ENCODE measurements around the gene SLX4. TPM values are rescaled to one million over a fixed set of nuclear protein-coding genes. Genes with fewer than 3 reads are reported as not detected.

The SLX4 gene
- total and polyA plus RNA-seq, 2 donors (not counting 1 experiment from before 2014, with no cell fraction given): 5.4 to 13.3 TPM

DNA sequence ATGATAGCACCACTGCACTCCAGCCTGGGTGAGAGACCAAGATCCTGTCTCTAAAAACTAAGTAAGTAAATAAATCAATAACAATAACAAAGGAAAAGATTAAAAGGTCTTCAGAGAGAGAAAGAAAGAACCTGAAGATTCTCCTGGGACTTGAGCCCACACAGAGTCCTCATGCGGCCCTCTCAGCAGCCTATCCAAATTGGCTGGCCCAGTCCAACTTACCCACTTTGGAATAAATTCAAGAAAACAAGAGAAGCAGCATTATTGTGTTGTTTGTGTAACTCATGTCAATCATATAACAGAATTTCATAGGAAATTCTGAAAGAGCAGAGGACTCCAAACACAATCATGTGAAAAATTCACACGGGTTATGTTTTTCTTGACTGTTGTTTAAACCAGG is 3.8 kb downstream of the SLX4 start:
- CTCF ChIA-PET: no interaction called here

DNA sequence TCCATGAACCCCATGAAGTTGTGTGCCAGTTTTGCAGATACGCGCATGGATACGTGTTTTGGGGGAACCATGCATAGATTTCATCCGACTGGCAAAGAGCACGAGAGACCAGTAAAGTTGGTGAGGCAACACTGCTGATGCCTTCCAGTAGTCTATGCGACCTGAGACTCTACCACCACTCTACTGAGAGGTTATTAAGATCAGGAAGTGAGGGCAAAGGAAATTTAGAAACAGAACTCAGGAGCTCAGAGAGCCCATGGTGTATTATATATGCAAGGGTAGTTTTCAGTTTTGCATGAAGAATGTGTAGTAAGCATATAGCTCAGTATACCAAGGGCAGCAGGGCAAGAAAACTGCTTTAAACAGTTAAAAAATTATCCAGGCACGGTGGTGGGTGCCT is 4.2 kb downstream of the SLX4 start:
- 89% methylated on average over 6 of the region's 7 CpGs for WGBS (ENCODE audit: insufficient coverage)
- ChIA-PET POLR2A (interaction anchor here (0.6 kb wide), 1 partner anchor 39 kb away, joined by 4 read pairs; no protein-coding TSS in a partner anchor), CTCF (no interaction called here)
- Histone ChIP-seq H3K9ac (ENCODE audit: low read length) (no peak overlapping the region), H3K9me3 (ENCODE audit: control extremely low read depth in 1 of 3, control insufficient read depth in 2 of 3, insufficient read depth in 1 of 3, low read length in 2 of 3) (no peaks in the 10 kb centered on the region), H2AFZ (ENCODE audit: insufficient read depth, low read depth, low read length, poor library complexity, severe bottlenecking) (peak overlapping the region; percentile 13), H3K4me2 (replicated peaks; ENCODE audit: low read depth, low read length, poor library complexity, severe bottlenecking) (peak overlapping the region; percentile 20), H3K4me3 (ENCODE audit: control extremely low read depth in 1 of 5, extremely low read depth in 1 of 5, insufficient read depth in 1 of 5, low read depth in 2 of 5, low read length in 4 of 5) (no peak overlapping the region), H3K27ac (ENCODE audit: low read length in 2 of 2) (no peak overlapping the region), H3K36me3 (replicated peaks in 1 of 2; ENCODE audit: control extremely low read depth in 1 of 2, control insufficient read depth in 1 of 2, extremely low read depth in 1 of 2, insufficient read depth in 2 of 2, low read length in 1 of 2) (peaks cover 2 to 7% of the 10 kb centered on the region in 2 experiments), H3K79me2 (ENCODE audit: control insufficient read depth, insufficient read depth, low read length) (peaks cover 29% of the 10 kb centered on the region), H3K4me1 (ENCODE audit: control insufficient read depth in 2 of 2, insufficient read depth in 2 of 2, low read length in 2 of 2) (peaks cover 18 to 29% of the 10 kb centered on the region in 2 donors), H3K27me3 (replicated peaks in 1 of 4; ENCODE audit: control extremely low read depth in 1 of 4, control insufficient read depth in 3 of 4, insufficient read depth in 4 of 4, low read length in 3 of 4) (no peaks in the 10 kb centered on the region), H4K20me1 (ENCODE audit: control insufficient read depth, insufficient read depth, low read length, poor library complexity, severe bottlenecking) (no peaks in the 10 kb centered on the region)
- Mint-ChIP-seq H3K4me3 (peak overlapping the region; percentile 20), H3K27me3 (no peaks in the 10 kb centered on the region), H3K9me3 (ENCODE audit: insufficient read depth) (no peaks in the 10 kb centered on the region), H3K27ac (peak overlapping the region; percentile 32), H3K4me1 (peaks cover 41% of the 10 kb centered on the region)
- ATAC-seq (ENCODE audit: low read depth): no peak
- intact Hi-C loops (cut with micrococcal nuclease): no loop called here
- no peak for DNase-seq
- TF ChIP-seq EZH2 (IDR thresholded peaks at IDR 0.05; ENCODE audit: borderline replicate concordance, insufficient read depth, low read depth, low read length, poor library complexity, severe bottlenecking): no peak
- TF ChIP-seq, protein P1, sequence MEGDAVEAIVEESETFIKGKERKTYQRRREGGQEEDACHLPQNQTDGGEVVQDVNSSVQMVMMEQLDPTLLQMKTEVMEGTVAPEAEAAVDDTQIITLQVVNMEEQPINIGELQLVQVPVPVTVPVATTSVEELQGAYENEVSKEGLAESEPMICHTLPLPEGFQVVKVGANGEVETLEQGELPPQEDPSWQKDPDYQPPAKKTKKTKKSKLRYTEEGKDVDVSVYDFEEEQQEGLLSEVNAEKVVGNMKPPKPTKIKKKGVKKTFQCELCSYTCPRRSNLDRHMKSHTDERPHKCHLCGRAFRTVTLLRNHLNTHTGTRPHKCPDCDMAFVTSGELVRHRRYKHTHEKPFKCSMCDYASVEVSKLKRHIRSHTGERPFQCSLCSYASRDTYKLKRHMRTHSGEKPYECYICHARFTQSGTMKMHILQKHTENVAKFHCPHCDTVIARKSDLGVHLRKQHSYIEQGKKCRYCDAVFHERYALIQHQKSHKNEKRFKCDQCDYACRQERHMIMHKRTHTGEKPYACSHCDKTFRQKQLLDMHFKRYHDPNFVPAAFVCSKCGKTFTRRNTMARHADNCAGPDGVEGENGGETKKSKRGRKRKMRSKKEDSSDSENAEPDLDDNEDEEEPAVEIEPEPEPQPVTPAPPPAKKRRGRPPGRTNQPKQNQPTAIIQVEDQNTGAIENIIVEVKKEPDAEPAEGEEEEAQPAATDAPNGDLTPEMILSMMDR (IDR thresholded peaks at IDR 0.05): no peak

More for the DNA sequence above, 3.8 kb downstream of the SLX4 start:
- Mint-ChIP-seq H3K4me3 (peak overlapping the region; percentile 26), H3K4me1 (peaks cover 43% of the 10 kb centered on the region), H3K27ac (no peak overlapping the region), H3K9me3 (ENCODE audit: insufficient read depth) (no peaks in the 10 kb centered on the region), H3K27me3 (no peaks in the 10 kb centered on the region)
- H3K36me3 ChIP-seq (replicated peaks in 1 of 2; ENCODE audit: control extremely low read depth in 1 of 2, control insufficient read depth in 1 of 2, extremely low read depth in 1 of 2, insufficient read depth in 2 of 2, low read length in 1 of 2): peaks cover 2 to 3% of the 10 kb centered on the region in 2 experiments
- no peaks in the 10 kb centered on the region for H4K20me1 ChIP-seq (ENCODE audit: control insufficient read depth, insufficient read depth, low read length, poor library complexity, severe bottlenecking)
- H3K4me2 ChIP-seq (replicated peaks; ENCODE audit: low read depth, low read length, poor library complexity, severe bottlenecking): peak overlapping the region; percentile 20
- peak overlapping the region; percentile 13 for H2AFZ ChIP-seq (ENCODE audit: insufficient read depth, low read depth, low read length, poor library complexity, severe bottlenecking)
- H3K9me3 ChIP-seq (ENCODE audit: control extremely low read depth in 1 of 3, control insufficient read depth in 2 of 3, insufficient read depth in 1 of 3, low read length in 2 of 3): no peaks in the 10 kb centered on the region
- ATAC-seq (ENCODE audit: low read depth): no peak
- peaks cover 34% of the 10 kb centered on the region for H3K79me2 ChIP-seq (ENCODE audit: control insufficient read depth, insufficient read depth, low read length)
- no peaks in the 10 kb centered on the region for H3K27me3 ChIP-seq (replicated peaks in 1 of 4; ENCODE audit: control extremely low read depth in 1 of 4, control insufficient read depth in 3 of 4, insufficient read depth in 4 of 4, low read length in 3 of 4)
- no peak overlapping the region for H3K4me3 ChIP-seq (ENCODE audit: control extremely low read depth in 1 of 5, extremely low read depth in 1 of 5, insufficient read depth in 1 of 5, low read depth in 2 of 5, low read length in 4 of 5)
- POLR2A ChIA-PET: interaction anchor here (0.6 kb wide), 1 partner anchor 40 kb away, joined by 4 read pairs; no protein-coding TSS in a partner anchor
- H3K4me1 ChIP-seq (ENCODE audit: control insufficient read depth in 2 of 2, insufficient read depth in 2 of 2, low read length in 2 of 2): peaks cover 23 to 34% of the 10 kb centered on the region in 2 donors
- 79% methylated on average over 1 of the region's 2 CpGs for WGBS (ENCODE audit: insufficient coverage)
- no peak for TF ChIP-seq EZH2 (IDR thresholded peaks at IDR 0.05; ENCODE audit: borderline replicate concordance, insufficient read depth, low read depth, low read length, poor library complexity, severe bottlenecking)
- TF ChIP-seq, protein P1 (IDR thresholded peaks at IDR 0.05): no peak
- H3K9ac ChIP-seq (ENCODE audit: low read length): no peak overlapping the region
- intact Hi-C loops (cut with micrococcal nuclease): no loop called here
- DNase-seq: no peak
- H3K27ac ChIP-seq (ENCODE audit: low read length in 2 of 2): no peak overlapping the region
